DMS 273 treated with DMSO at 0.1 percent for 48 hours (cell line): ENCODE data around the gene TOR1B.

ENCODE experiments used
- DNase-seq: peaks from one replicate; lab custom pipeline; 2025; lab: John Stamatoyannopoulos, UW

TOR1B gene

GRCh38 chr9:129845373-129845772 is 42.4 kb downstream of the TOR1B start:
- DNase-seq = no peak

GRCh38 chr9:129848712-129849441 is 45.9 kb downstream of the TOR1B start:
- DNase-seq = no peak

- no peak for DNase-seq
Observed at GRCh38 chr9:129849901-129850300, 46.9 kb downstream of the TOR1B start.

DNA sequence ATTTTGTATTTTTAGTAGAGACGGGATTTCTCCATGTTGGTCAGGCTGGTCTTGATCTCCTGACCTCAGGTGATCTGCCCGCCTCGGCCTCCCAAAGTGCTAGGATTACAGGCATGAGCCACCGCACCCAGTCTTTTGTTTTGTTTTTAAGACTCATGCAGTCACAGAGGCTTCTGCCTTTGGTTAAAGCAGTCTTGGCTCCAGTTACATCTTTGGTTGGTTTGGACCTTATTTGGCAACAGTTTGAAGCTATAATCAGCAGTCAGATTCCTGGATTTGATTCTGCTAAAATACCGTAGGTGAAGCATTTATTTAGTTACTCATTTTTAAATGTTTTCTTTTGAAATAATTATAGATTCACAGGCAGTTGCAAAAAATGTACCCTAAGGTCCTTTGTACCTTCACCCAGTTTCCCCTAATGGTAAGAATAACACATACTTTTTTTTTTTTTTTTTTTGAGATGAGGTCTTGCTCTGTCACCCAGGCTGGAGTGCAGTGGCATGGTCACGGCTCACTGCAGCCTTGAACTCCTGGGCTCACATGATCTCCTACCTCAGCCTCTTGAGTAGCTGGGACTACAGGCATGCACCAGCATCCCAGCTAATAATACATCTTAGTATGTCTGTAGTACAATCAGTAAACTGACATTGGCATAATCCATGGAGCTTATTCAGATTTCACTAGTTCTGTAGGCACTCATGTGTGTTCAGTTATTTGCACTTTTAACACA is 48.0 kb downstream of the TOR1B start:
- DNase-seq = no peak

- DNase-seq = no peak
Observed at GRCh38 chr9:129851821-129852220, 48.8 kb downstream of the TOR1B start.

- no peak for DNase-seq
Observed at GRCh38 chr9:129852579-129852978, 49.6 kb downstream of the TOR1B start.

DNA sequence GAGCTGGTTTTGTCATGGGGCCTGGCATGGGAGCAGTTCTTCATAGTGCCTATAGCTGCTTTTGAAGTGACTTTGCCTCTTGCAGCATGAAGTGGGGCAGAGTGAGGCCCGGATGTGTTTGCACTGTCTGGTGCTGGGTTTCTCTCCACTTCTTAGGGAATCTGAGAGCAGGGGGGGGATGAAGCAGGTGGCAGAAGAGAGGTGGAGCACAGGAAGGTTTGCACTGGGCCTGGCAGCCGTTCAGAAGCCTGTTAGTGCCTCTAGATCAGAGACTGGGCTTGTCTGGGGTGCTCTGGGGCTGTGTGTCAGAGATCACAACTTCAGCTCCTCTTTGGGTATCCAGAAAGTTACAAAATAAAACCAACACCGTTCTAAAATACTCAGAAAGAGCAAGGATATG is 50.6 kb downstream of the TOR1B start:
- DNase-seq = no peak

- DNase-seq = no peak
Observed at GRCh38 chr9:129854588-129855110, 51.7 kb downstream of the TOR1B start.

- no peak for DNase-seq
Observed at GRCh38 chr9:129857207-129857606, 54.2 kb downstream of the TOR1B start.

DNA sequence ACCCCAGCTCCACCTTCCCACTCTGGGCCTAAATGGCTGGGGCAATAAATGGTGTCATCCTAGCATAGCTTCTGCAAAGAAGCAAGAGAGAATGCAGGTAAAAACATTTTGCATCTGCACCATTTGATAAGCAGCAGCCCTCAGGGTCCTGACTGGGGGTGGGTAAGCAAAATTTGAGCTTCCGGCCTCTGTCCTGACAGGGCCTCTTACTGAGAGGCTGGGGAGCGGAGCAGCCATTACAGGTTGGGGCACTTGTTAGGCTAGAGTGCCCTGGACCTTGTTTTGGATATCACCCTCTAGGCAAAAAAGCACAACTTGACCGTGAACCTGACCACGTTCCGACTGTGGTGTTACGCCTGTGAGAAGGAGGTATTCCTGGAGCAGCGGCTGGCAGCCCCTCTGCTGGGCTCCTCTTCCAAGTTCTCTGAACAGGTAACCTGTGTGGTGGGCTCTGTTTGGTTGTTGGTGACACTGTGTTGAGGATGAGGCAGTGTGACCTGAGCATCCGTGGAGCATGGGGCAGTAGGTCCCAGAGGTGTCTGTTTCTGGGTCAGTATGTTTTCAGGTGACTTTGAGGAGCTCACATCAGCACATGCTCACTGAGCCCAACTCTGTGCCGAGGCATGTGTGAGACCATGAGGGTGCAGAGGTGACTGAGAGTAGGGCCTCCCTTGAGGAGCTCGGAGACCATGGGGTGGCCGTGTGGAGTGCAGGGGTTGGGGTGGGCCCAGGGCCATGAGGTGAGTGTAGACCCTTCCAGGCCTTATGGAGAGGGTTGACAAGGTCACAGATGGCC is 55.4 kb downstream of the TOR1B start:
- DNase-seq = no peak
